GM19328 (cell line): ENCODE results near the gene SCGB2A2.

Experiments used
- ATAC-seq: cut with Tn5 transposase; IDR thresholded peaks from one replicate; pipeline ENCODE4 v1.9.1; 2021; ENCODE audit warnings: mild to moderate bottlenecking, moderate library complexity; ENCODE audit not compliant: unreplicated experiment

Gene SCGB2A2

DNA sequence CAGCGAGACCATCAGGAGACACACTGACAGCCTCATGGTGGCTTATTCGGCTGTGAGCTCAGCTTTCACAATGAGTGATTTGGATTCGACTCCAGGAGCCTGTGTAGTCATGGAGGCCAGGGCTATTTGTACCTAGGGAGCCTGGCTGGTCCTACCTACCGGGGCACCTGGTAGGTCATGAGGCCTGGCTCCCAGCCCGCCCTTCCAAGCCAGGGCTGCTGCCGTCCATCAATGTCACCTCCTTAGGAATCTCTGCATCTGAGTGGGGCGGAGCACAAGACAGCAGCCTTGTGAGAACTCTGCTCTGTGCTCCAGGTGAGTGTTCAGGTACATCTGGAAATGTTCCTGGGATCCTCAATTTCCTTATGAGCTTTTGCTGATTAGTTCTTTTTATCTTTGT is 29.0 kb downstream of the SCGB2A2 start, which contains the start of gene SCGB1D4:
TSS of gene SCGB1D4 (minus strand) at position 101 of the 400 bp plus-strand sequence. CDS start at position 36, 65 bp downstream.
- no peak for ATAC-seq

- no peak for ATAC-seq
These were observed 36.3 kb downstream of the SCGB2A2 start for GRCh38 chr11:62306227-62306626.

GRCh38 chr11:62307950-62308349 is 38.0 kb downstream of the SCGB2A2 start:
- ATAC-seq = no peak

GRCh38 chr11:62309991-62310390 is 40.0 kb downstream of the SCGB2A2 start:
- no peak for ATAC-seq

- ATAC-seq = no peak
These were observed 45.5 kb downstream of the SCGB2A2 start for GRCh38 chr11:62315431-62315830.

GRCh38 chr11:62322524-62322923 is 52.6 kb downstream of the SCGB2A2 start:
- no peak for ATAC-seq
